Natural killer cell (primary cell): ENCODE data around the gene DLK1. TPM values are rescaled to one million over a fixed set of nuclear protein-coding genes. Genes with fewer than 3 reads are reported as not detected.

Source experiments
- ATAC-seq, 3 donors: fragments of 150-1000 bp in 2 of 3; fragments of 200-7000 bp in 1 of 3; cut with Tn5 transposase; 1 replicate in 1 of 3; 2 replicates in 2 of 3; pipeline ENCODE4 v1.10.0; 2021; ENCODE audit warnings: mild to moderate bottlenecking in 2 of 3, moderate library complexity in 2 of 3
- DNase-seq, 2 donors: peaks; one replicate each; pipeline versions ENCODE4 v3.0.0 to v3.0.0-alpha.2; 2013 to 2021; ENCODE audit warnings: mixed read lengths in 1 of 2
- H3K27ac ChIP-seq: one replicate; pipeline ENCODE4 v1.5.1; 2013; ENCODE audit warnings: mild to moderate bottlenecking, low read length
- H3K27me3 ChIP-seq: one replicate; pipeline ENCODE4 v1.6.1; 2013; ENCODE audit warnings: low read length; ENCODE audit not compliant: control insufficient read depth, insufficient read depth
- H3K36me3 ChIP-seq: one replicate; pipeline ENCODE4 v1.6.1; 2013; ENCODE audit warnings: low read length; ENCODE audit not compliant: control insufficient read depth, insufficient read depth
- H3K4me1 ChIP-seq: one replicate; pipeline ENCODE4 v1.6.1; 2013; ENCODE audit warnings: low read length; ENCODE audit not compliant: control insufficient read depth, insufficient read depth
- H3K4me3 ChIP-seq: one replicate; pipeline ENCODE4 v1.5.1; 2013; ENCODE audit warnings: low read length
- H3K9me3 ChIP-seq: one replicate; pipeline ENCODE4 v1.6.1; 2013; ENCODE audit warnings: low read length; ENCODE audit not compliant: control insufficient read depth, insufficient read depth
- H3K27ac Mint-ChIP-seq, 2 donors: one replicate each; pipeline ENCODE4 v1.8.0; 2022; ENCODE audit warnings: mild to moderate bottlenecking in 2 of 2, mixed read lengths in 2 of 2, moderate library complexity in 1 of 2
- H3K27me3 Mint-ChIP-seq, 2 donors: one replicate each; pipeline ENCODE4 v1.8.0; 2022; ENCODE audit warnings: low read depth in 2 of 2, mixed read lengths in 2 of 2
- H3K36me3 Mint-ChIP-seq: one replicate; pipeline ENCODE4 v1.8.0; 2022; ENCODE audit warnings: mixed read lengths
- H3K4me1 Mint-ChIP-seq, 2 donors: one replicate each; pipeline ENCODE4 v1.8.0; 2022; ENCODE audit warnings: mixed read lengths in 2 of 2
- H3K4me3 Mint-ChIP-seq: one replicate; pipeline ENCODE4 v1.8.0; 2022; ENCODE audit warnings: mild to moderate bottlenecking, moderate library complexity, mixed read lengths
- H3K9me3 Mint-ChIP-seq, 2 donors: one replicate each; pipeline ENCODE4 v1.8.0; 2022; ENCODE audit warnings: mixed read lengths in 2 of 2
- CTCF ChIP-seq: fragments of 200-600 bp; IDR thresholded peaks from one replicate; pipeline ENCODE4 v1.8.0; 2022; ENCODE audit warnings: antibody characterized with exemption
- WGBS: methylation state at CpG from one replicate; pipeline ENCODE4 v1.1.7; 2013; ENCODE audit warnings: missing lambda C conversion rate; ENCODE audit not compliant: insufficient coverage; 5-methylcytosine and 5-hydroxymethylcytosine counted together
- intact Hi-C: fragments of 100-400 bp; cut with micrococcal nuclease; formaldehyde crosslinking; loops from one replicate; pipeline ENCODE4 v1.14.2; 2022
- total RNA-seq, 4 donors: library from RNA; stranded (reverse); fragments of 120-200 nt in 1 of 4; gene quantifications; one replicate each; pipeline versions ENCODE4 v1.2.3 to v1.2.4, GENCODE V29; 2013 to 2022

DLK1 gene
- total RNA-seq, 3 donors from 2014 or later (not counting 1 experiment from before 2014, with no cell fraction given): not detected

GRCh38 chr14:100710391-100710790 lies 16.3 kb upstream of the DLK1 start:
- H3K9me3 Mint-ChIP-seq: peaks cover 0 to 3% of the 10 kb centered on the region in 2 donors
- no peak for ATAC-seq
- no peak overlapping the region for H3K4me3 ChIP-seq
- no peak overlapping the region for H3K27ac ChIP-seq
- H3K4me3 Mint-ChIP-seq: no peak overlapping the region
- H3K4me1 ChIP-seq: peaks cover 7% of the 10 kb centered on the region
- peaks cover 0 to 5% of the 10 kb centered on the region in 2 donors for H3K4me1 Mint-ChIP-seq
- no peaks in the 10 kb centered on the region for H3K36me3 Mint-ChIP-seq
- no peak overlapping the region for H3K27ac Mint-ChIP-seq
- no peaks in the 10 kb centered on the region for H3K9me3 ChIP-seq
- no peaks in the 10 kb centered on the region for H3K36me3 ChIP-seq
- H3K27me3 ChIP-seq: no peaks in the 10 kb centered on the region
- no peak for TF ChIP-seq CTCF
- 63% methylated on average over 8 of the region's 12 CpGs for WGBS
- intact Hi-C loops: loop anchor here (5.0 kb wide), 1 partner anchor 917 kb away; no protein-coding TSS in a partner anchor
- peaks cover 11 to 19% of the 10 kb centered on the region in 2 donors for H3K27me3 Mint-ChIP-seq
- DNase-seq: no peak

- H3K27ac ChIP-seq: no peak overlapping the region
- Mint-ChIP-seq H3K27me3 (peaks cover 11 to 21% of the 10 kb centered on the region in 2 donors), H3K4me1 (peaks cover 0 to 5% of the 10 kb centered on the region in 2 donors), H3K27ac (no peak overlapping the region), H3K9me3 (peaks cover 0 to 3% of the 10 kb centered on the region in 2 donors), H3K4me3 (no peak overlapping the region), H3K36me3 (no peaks in the 10 kb centered on the region)
- no peaks in the 10 kb centered on the region for H3K27me3 ChIP-seq
- WGBS: 75% methylated on average over 18 of the region's 18 CpGs
- ATAC-seq: no peak
- H3K9me3 ChIP-seq: no peaks in the 10 kb centered on the region
- H3K4me3 ChIP-seq: no peak overlapping the region
- H3K36me3 ChIP-seq: no peaks in the 10 kb centered on the region
- intact Hi-C loops: loop anchor here (5.0 kb wide), 1 partner anchor 916 kb away; no protein-coding TSS in a partner anchor
- no peak for TF ChIP-seq CTCF
- H3K4me1 ChIP-seq: peaks cover 7% of the 10 kb centered on the region
- DNase-seq: no peak
Measured at GRCh38 chr14:100710826-100711462, 15.7 kb upstream of the DLK1 start.

GRCh38 chr14:100711493-100711892 lies 15.2 kb upstream of the DLK1 start:
- Histone ChIP-seq H3K9me3 (no peaks in the 10 kb centered on the region), H3K27me3 (no peaks in the 10 kb centered on the region), H3K27ac (no peak overlapping the region), H3K36me3 (no peaks in the 10 kb centered on the region), H3K4me3 (no peak overlapping the region), H3K4me1 (peaks cover 7% of the 10 kb centered on the region)
- H3K27me3 Mint-ChIP-seq: peaks cover 11 to 24% of the 10 kb centered on the region in 2 donors
- TF ChIP-seq CTCF: no peak
- no peak overlapping the region for H3K27ac Mint-ChIP-seq
- ATAC-seq (no peak), DNase-seq (no peak)
- H3K36me3 Mint-ChIP-seq: no peaks in the 10 kb centered on the region
- no peak overlapping the region for H3K4me3 Mint-ChIP-seq
- 40% methylated on average over 12 of the region's 12 CpGs for WGBS
- H3K9me3 Mint-ChIP-seq: peaks cover 0 to 3% of the 10 kb centered on the region in 2 donors
- peaks cover 0 to 5% of the 10 kb centered on the region in 2 donors for H3K4me1 Mint-ChIP-seq
- intact Hi-C loops: loop anchor here (5.0 kb wide), 1 partner anchor 916 kb away; no protein-coding TSS in a partner anchor
